Activated naive CD4-positive, alpha-beta T cell treated with Interleukin-2 at 50 U/mL for 16 hours (primary cell): ENCODE results near the gene ERO1A.
A peak's percentile ranks its signal among the peaks of the same experiment; 100 is the strongest.

Experiments
- DNase-seq: peaks from one replicate; pipeline ENCODE4 v3.0.0-alpha.2; 2020

The ERO1A gene

DNA sequence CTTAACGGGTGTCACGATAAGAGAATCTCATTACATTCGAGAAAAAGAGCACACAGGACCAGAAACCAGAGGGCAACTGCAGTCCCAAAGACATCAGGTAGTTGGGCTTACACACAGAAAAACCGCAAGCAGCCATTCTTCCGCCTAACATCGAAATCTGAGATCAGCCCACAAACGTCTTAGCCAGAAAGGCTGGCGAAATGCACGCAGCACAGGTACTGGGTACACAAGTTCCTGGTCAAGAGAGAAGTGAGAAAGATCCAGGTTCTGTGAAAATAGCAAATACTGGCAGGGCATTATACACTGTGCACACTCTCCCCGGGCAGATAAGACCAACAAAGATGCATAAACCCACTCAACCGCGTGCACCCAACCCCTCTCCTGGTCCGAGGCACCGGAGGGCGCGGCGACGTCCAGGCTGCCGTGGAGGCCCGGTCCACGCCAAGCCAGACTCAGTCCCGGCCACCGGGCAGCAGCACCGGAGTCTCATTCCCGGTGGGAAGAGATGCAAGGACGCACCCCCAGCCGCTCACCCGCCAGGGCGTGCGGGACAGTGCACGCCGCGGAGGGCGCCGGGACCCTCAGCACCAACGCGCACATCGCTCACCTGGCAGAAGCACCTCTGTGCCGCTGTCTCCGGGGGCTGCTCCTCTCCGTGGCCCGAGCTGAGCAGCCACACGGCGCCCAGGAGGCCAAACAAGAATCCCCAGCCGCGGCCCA is 437 bp downstream of the ERO1A start:
- peak; percentile 66 for DNase-seq

- no peak for DNase-seq
Measured at GRCh38 chr14:52693532-52693931, 1.8 kb downstream of the ERO1A start.

- DNase-seq: no peak
Measured at GRCh38 chr14:52693036-52693435, 2.3 kb downstream of the ERO1A start.

- DNase-seq: no peak
Measured at GRCh38 chr14:52692248-52692962, 3.0 kb downstream of the ERO1A start.

- no peak for DNase-seq
Measured at GRCh38 chr14:52690983-52691760, 4.2 kb downstream of the ERO1A start.

DNA sequence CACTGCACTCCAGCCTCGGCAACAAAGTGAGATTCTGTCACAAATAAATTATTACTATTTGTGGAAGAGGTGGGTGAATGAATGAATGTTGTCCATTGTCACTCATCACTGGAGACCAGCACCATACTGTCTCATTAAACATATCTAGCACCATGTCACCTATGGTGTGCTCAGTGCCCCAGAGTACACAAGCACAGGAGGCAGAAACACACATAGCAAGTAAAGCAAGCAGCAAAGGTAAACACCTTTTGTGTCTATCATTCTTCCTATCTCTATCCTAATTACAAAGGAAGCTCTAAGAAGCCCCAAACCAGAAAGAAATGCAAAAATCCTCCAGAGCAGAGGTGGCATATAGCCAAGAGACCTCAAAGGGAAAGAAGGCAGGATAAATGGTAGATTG is 9.2 kb downstream of the ERO1A start:
- no peak for DNase-seq

- no peak for DNase-seq
Measured at GRCh38 chr14:52683985-52684520, 11.3 kb downstream of the ERO1A start.

GRCh38 chr14:52678591-52678990 is 16.8 kb downstream of the ERO1A start:
- DNase-seq: no peak

GRCh38 chr14:52663850-52664249 is 31.5 kb downstream of the ERO1A start:
- DNase-seq: no peak

- DNase-seq: no peak
Measured at GRCh38 chr14:52661314-52661713, 34.0 kb downstream of the ERO1A start.

DNA sequence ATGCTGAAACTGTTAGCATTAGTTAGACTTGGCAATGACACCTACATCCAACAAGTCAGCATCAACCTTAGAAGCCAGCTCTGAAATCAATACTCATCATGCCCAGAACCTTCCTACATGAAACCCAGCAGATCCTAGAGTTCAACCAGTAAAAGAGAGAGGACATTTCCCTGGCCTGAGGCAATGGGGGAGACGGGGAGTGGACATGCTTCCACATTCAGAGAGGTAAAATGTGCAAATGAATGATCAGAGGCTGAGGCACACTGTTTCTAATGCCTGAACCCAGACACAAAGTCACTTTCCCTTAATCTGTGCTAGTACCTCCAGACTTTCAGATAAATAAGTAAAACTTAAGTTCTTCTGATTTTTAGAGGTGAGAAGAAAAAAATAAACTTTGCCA is 34.5 kb downstream of the ERO1A start:
- no peak for DNase-seq

DNA sequence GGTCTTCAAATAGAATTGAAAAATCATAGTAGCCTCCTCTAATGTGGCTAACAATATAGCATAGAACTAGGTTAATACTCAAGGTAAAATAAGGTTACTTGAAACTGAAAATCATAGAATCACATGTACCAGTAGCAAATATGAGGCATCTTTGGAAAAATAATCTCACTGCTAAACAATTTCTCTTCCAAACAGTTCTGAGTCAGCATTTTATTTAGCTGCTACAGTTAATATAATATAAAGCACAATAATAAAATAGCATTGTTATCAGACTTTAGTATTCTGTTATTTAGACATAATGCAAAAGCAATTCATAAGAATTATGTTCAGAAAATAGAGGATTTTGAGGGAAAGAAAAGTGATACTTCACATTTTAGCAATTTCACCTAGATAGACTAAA is 35.0 kb downstream of the ERO1A start:
- DNase-seq: no peak

DNA sequence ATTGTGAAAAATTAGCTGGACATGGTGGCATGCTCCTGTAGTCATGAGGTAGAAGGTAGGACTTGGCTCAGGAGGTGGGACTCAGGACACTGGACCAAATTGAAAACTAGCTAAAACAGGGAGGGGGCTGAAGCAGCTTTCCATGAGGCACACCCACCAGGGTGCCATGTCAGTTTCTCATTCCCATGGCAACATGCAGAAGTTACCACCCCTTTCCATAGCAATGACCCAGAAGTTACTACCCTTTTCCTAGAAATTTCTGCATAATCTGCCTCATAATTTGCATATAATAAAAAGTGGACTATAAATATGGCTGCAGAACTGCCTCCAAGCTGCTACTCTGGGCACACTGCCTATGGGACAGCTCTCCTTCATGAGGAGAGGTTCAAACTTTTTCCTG is 38.5 kb downstream of the ERO1A start:
- no peak for DNase-seq

- DNase-seq: no peak
Measured at GRCh38 chr14:52650774-52651173, 44.6 kb downstream of the ERO1A start.

GRCh38 chr14:52649511-52649910 is 45.8 kb downstream of the ERO1A start:
- no peak for DNase-seq

GRCh38 chr14:52641745-52642144 is 53.6 kb downstream of the ERO1A start:
- no peak for DNase-seq

GRCh38 chr14:52640137-52640536 is 55.2 kb downstream of the ERO1A start:
- DNase-seq: no peak

DNA sequence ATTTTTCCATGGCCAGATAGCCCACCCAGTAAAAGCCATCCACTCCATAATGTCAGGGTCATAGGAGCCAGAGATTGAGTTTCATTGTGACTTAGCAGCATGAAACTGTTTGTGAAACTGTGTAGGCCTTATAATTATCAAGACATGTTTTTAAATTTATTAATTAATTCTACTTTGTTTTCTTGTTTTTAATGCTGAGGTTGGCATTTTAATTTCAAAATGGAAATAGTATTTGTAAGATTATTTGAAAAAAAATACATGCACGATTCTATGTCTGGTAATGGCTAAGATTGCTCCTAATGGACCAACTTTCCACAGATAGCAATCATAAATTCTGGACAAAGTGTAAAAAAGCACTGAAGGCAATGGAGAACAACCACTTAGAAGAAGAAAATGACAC is 75.7 kb downstream of the ERO1A start:
- DNase-seq: no peak

DNA sequence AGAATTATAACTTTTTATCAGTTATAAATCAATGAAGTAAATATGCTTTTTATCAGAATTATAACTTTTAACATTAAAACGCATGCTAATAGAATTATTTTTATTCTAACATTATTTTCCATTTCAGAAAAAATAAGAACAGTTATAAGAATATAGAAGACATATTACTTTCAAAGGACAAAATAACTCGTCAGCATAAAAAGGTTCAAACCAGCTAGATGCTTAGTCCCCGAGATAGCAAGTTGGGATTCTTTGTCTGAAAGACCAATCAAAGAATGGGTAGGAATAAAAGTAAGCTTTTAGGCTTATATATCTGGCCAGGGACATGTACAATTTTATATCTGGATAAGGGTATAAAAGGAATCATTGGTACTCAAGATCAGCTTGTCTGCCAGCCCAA is 76.8 kb downstream of the ERO1A start:
- no peak for DNase-seq

DNA sequence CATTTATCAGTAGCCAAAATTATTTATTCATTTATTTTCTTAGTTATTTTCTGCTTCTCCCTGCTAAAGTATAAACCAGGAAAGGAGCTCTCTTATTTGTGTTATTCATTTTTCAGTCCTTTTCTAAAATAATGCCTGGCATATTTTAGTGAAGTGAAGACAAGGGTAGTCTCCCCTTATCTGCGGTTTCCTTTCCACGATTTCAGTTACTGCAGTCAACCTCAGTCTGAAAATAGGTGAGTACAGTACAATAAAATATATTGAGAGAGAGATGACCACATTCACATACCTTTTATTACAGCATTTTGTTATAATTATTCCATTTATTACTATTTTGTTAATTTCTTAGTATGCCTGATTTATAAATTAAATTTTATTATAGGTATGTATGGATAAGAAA is 85.2 kb downstream of the ERO1A start:
- DNase-seq: no peak

- DNase-seq: no peak
Measured at GRCh38 chr14:52609445-52610044, 85.8 kb downstream of the ERO1A start.

GRCh38 chr14:52607061-52607460 is 88.3 kb downstream of the ERO1A start:
- no peak for DNase-seq

- no peak for DNase-seq
Measured at GRCh38 chr14:52602131-52602530, 93.2 kb downstream of the ERO1A start.
